Measurements from ENCODE around the gene SGMS1.
A peak's percentile ranks its signal among the peaks of the same experiment; 100 is the strongest.

The SGMS1 gene

DNA sequence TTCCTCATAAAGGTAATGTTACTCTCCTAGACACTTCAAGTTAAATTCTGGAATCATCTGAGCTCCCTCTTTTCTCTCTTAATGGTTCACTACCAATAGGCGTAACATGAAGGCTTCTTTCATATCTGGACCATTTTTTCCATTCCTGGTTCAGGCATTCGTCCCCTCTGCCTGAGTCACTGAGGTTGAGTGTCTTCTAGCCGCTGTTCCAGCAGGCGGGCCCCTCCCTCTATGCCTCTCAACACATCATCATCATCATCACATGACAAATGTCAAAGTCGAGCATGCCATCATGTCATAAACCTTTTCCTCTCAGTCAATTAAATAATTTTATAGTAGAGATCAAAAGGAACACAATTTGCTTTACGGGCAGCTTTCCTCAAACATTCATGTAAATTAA, 203.6 kb downstream of the SGMS1 start:
- Histone ChIP-seq H3K36me3 (ENCODE audit: control insufficient read depth in 1 of 2, insufficient read depth in 2 of 2, low read depth in 1 of 2, low read length in 2 of 2) (no peaks in the 10 kb centered on the region), H3K23ac (ENCODE audit: low read length in 2 of 2) (no peak overlapping the region), H3K9me3 (ENCODE audit: control insufficient read depth, low read length) (no peaks in the 10 kb centered on the region), H3K4me1 (ENCODE audit: control insufficient read depth, insufficient read depth, low read depth, low read length) (no peaks in the 10 kb centered on the region), H3K4me3 (ENCODE audit: insufficient read depth in 1 of 2, low read depth in 1 of 2, low read length in 2 of 2) (no peak overlapping the region), H2BK120ac (ENCODE audit: low read depth, low read length) (no peak overlapping the region), H2BK12ac (ENCODE audit: low read length in 2 of 2) (no peak overlapping the region), H2AFZ (ENCODE audit: low read depth, low read length) (no peak overlapping the region), H4K8ac (ENCODE audit: low read length) (no peak overlapping the region), H4K91ac (ENCODE audit: low read length) (no peak overlapping the region), H2BK5ac (ENCODE audit: low read depth, low read length, poor library complexity, severe bottlenecking) (no peak overlapping the region), H3K27ac (ENCODE audit: low read length, poor library complexity, severe bottlenecking) (no peak overlapping the region), H2AK5ac (ENCODE audit: low read length, severe bottlenecking) (no peak overlapping the region), H3K4ac (ENCODE audit: low read depth in 1 of 2, low read length in 2 of 2) (no peak overlapping the region), H2BK15ac (ENCODE audit: low read depth, poor library complexity, severe bottlenecking) (no peak overlapping the region), H3K79me1 (replicated peaks; ENCODE audit: low read length, poor library complexity, severe bottlenecking) (peaks cover 10% of the 10 kb centered on the region), H3K18ac (ENCODE audit: low read depth in 1 of 2, low read length in 2 of 2) (no peak overlapping the region), H3K9ac (ENCODE audit: low read length) (no peak overlapping the region), H3K14ac (ENCODE audit: low read length in 2 of 2) (no peak overlapping the region), H3K27me3 (ENCODE audit: control insufficient read depth in 1 of 2, insufficient read depth in 1 of 2, low read length in 2 of 2) (no peaks in the 10 kb centered on the region), H3K4me2 (ENCODE audit: low read length, poor library complexity, severe bottlenecking) (no peak overlapping the region)
- no peak for DNase-seq
- 97% methylated on average over 4 of the region's 6 CpGs for WGBS

DNA sequence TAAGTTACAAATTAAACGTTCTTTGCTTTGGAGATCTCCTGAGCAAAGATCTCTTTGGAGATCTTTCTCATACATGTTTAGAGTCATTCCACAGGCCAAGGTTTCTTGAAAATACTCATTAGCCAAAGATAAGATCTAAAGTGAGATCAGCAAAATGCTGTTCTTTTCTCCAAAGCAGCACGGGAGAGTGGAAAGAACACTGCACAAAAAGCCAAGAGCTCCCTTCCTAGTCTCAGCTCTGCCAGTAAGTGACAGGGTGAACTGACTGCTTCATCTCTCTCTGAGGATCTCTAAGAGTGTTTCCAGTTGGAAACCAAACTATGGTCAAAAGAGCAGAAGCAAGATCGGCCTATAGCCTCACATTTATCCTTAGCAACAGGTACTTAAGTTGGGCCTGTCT, 204.0 kb downstream of the SGMS1 start:
- Histone ChIP-seq H3K4me2 (ENCODE audit: low read length, poor library complexity, severe bottlenecking) (no peak overlapping the region), H2BK5ac (ENCODE audit: low read depth, low read length, poor library complexity, severe bottlenecking) (no peak overlapping the region), H3K4ac (ENCODE audit: low read depth in 1 of 2, low read length in 2 of 2) (no peak overlapping the region), H4K8ac (ENCODE audit: low read length) (no peak overlapping the region), H3K9me3 (ENCODE audit: control insufficient read depth, low read length) (no peaks in the 10 kb centered on the region), H2BK15ac (ENCODE audit: low read depth, poor library complexity, severe bottlenecking) (no peak overlapping the region), H2BK120ac (ENCODE audit: low read depth, low read length) (no peak overlapping the region), H3K27ac (ENCODE audit: low read length, poor library complexity, severe bottlenecking) (no peak overlapping the region), H3K4me1 (ENCODE audit: control insufficient read depth, insufficient read depth, low read depth, low read length) (no peaks in the 10 kb centered on the region), H3K14ac (ENCODE audit: low read length in 2 of 2) (no peak overlapping the region), H3K27me3 (ENCODE audit: control insufficient read depth in 1 of 2, insufficient read depth in 1 of 2, low read length in 2 of 2) (no peaks in the 10 kb centered on the region), H2AK5ac (ENCODE audit: low read length, severe bottlenecking) (no peak overlapping the region), H3K36me3 (ENCODE audit: control insufficient read depth in 1 of 2, insufficient read depth in 2 of 2, low read depth in 1 of 2, low read length in 2 of 2) (no peaks in the 10 kb centered on the region), H3K23ac (ENCODE audit: low read length in 2 of 2) (no peak overlapping the region), H3K9ac (ENCODE audit: low read length) (no peak overlapping the region), H4K91ac (ENCODE audit: low read length) (no peak overlapping the region), H3K4me3 (ENCODE audit: insufficient read depth in 1 of 2, low read depth in 1 of 2, low read length in 2 of 2) (no peak overlapping the region), H3K79me1 (replicated peaks; ENCODE audit: low read length, poor library complexity, severe bottlenecking) (peaks cover 11% of the 10 kb centered on the region), H2BK12ac (ENCODE audit: low read length in 2 of 2) (no peak overlapping the region), H2AFZ (ENCODE audit: low read depth, low read length) (no peak overlapping the region), H3K18ac (ENCODE audit: low read depth in 1 of 2, low read length in 2 of 2) (no peak overlapping the region)
- no peak for DNase-seq
- 75% methylated on average over 2 of the region's 3 CpGs for WGBS

DNA sequence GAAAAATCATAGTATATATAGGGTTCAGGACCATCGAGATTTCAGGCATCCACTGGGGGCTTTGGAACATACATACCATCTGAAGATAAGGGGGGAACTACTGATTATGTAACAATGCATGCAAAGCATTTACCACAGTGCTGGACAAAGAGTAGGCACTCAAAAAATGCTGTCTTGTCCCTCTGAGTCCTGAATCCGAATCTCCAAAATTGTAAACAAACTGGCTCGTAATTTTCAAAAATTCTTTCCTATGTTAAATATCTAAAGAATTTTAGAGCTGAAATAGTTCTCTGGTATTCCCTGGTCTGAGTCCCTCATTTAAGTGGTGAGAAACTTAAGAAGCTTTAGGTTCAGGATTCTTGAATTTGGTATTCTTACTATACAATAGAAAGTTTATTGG, 204.7 kb downstream of the SGMS1 start:
- Histone ChIP-seq H3K23ac (ENCODE audit: low read length in 2 of 2) (no peak overlapping the region), H2BK120ac (ENCODE audit: low read depth, low read length) (no peak overlapping the region), H2AFZ (ENCODE audit: low read depth, low read length) (no peak overlapping the region), H2BK15ac (ENCODE audit: low read depth, poor library complexity, severe bottlenecking) (no peak overlapping the region), H3K4me1 (ENCODE audit: control insufficient read depth, insufficient read depth, low read depth, low read length) (no peaks in the 10 kb centered on the region), H3K27ac (ENCODE audit: low read length, poor library complexity, severe bottlenecking) (no peak overlapping the region), H4K8ac (ENCODE audit: low read length) (no peak overlapping the region), H3K9me3 (ENCODE audit: control insufficient read depth, low read length) (no peaks in the 10 kb centered on the region), H2AK5ac (ENCODE audit: low read length, severe bottlenecking) (no peak overlapping the region), H2BK5ac (ENCODE audit: low read depth, low read length, poor library complexity, severe bottlenecking) (no peak overlapping the region), H3K4ac (ENCODE audit: low read depth in 1 of 2, low read length in 2 of 2) (no peak overlapping the region), H3K36me3 (ENCODE audit: control insufficient read depth in 1 of 2, insufficient read depth in 2 of 2, low read depth in 1 of 2, low read length in 2 of 2) (no peaks in the 10 kb centered on the region), H3K4me3 (ENCODE audit: insufficient read depth in 1 of 2, low read depth in 1 of 2, low read length in 2 of 2) (peak overlapping the region in 1 of 2 experiments; percentile 95), H3K18ac (ENCODE audit: low read depth in 1 of 2, low read length in 2 of 2) (no peak overlapping the region), H3K4me2 (ENCODE audit: low read length, poor library complexity, severe bottlenecking) (no peak overlapping the region), H3K9ac (ENCODE audit: low read length) (peak overlapping the region; percentile 94), H3K27me3 (ENCODE audit: control insufficient read depth in 1 of 2, insufficient read depth in 1 of 2, low read length in 2 of 2) (no peaks in the 10 kb centered on the region), H4K91ac (ENCODE audit: low read length) (no peak overlapping the region), H3K79me1 (replicated peaks; ENCODE audit: low read length, poor library complexity, severe bottlenecking) (peaks cover 15% of the 10 kb centered on the region), H3K14ac (ENCODE audit: low read length in 2 of 2) (no peak overlapping the region), H2BK12ac (ENCODE audit: low read length in 2 of 2) (no peak overlapping the region)
- no peak for DNase-seq
- 83% methylated on average over 1 of the region's 3 CpGs for WGBS

DNA sequence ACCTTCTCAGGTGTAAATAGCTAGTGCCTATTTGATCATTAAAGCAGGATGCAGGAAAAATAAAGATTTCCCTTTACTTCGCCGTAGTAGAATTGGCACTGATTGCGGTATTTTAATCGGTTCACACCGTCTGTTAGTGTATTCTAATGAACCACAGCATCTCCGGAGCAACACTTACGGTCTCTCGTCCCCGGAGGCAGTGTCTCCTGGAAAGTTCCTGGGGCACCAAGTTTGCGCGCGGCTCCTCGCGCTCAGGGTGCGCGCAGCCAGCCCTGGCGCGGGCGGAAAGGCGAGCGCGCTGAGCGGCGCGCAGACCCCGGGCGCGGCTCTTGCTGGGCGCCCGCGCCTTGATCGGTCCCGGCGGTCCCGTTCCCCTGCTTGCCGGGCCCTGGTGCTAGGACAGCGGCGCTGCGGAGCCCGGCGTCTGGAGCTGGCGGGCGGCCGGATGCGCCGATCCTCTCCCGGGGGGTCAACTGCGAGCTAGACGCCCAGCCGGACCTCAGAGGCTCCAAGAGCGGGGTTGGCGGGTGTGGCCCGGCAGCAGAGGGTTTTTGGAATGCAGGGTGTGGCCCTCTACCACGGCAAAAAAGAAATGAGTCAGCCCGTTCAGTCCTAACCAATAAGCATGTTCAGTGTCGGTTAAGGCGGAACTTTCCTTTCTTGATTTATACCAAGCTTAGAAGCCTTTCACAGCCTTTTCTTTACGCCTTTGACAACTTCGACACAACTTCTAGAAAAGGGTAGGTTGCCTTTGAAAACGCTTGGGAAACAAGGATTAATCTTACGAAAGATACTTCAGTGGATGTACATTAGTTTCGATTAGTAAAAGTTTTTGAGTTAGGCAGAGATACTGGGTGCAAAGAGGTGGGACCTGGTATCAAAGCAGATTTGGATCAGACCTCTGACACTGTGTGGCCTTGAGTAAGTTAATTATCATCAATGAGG, 205.6 kb downstream of the SGMS1 start:
- Histone ChIP-seq H4K91ac (ENCODE audit: low read length) (no peak overlapping the region), H3K27ac (ENCODE audit: low read length, poor library complexity, severe bottlenecking) (no peak overlapping the region), H2BK15ac (ENCODE audit: low read depth, poor library complexity, severe bottlenecking) (peak overlapping the region; percentile 91)

More for the DNA sequence above, 205.6 kb downstream of the SGMS1 start:
- no peaks in the 10 kb centered on the region for H3K9me3 ChIP-seq (ENCODE audit: control insufficient read depth, low read length)
- H3K36me3 ChIP-seq (ENCODE audit: control insufficient read depth in 1 of 2, insufficient read depth in 2 of 2, low read depth in 1 of 2, low read length in 2 of 2) = no peaks in the 10 kb centered on the region
- WGBS = 6% methylated on average over 57 of the region's 62 CpGs
- H3K14ac ChIP-seq (ENCODE audit: low read length in 2 of 2) = no peak overlapping the region
- H3K4me2 ChIP-seq (ENCODE audit: low read length, poor library complexity, severe bottlenecking) = peak overlapping the region; percentile 89
- no peak overlapping the region for H3K4ac ChIP-seq (ENCODE audit: low read depth in 1 of 2, low read length in 2 of 2)
- H2BK120ac ChIP-seq (ENCODE audit: low read depth, low read length) = peak overlapping the region; percentile 66
- no peak overlapping the region for H2BK5ac ChIP-seq (ENCODE audit: low read depth, low read length, poor library complexity, severe bottlenecking)
- H2BK12ac ChIP-seq (ENCODE audit: low read length in 2 of 2) = peak overlapping the region in 1 of 2 experiments; percentile 56
- peaks cover 20% of the 10 kb centered on the region for H3K79me1 ChIP-seq (replicated peaks; ENCODE audit: low read length, poor library complexity, severe bottlenecking)
- no peak overlapping the region for H4K8ac ChIP-seq (ENCODE audit: low read length)
- peak overlapping the region in 1 of 2 experiments; percentile 72 for H3K18ac ChIP-seq (ENCODE audit: low read depth in 1 of 2, low read length in 2 of 2)
- no peaks in the 10 kb centered on the region for H3K4me1 ChIP-seq (ENCODE audit: control insufficient read depth, insufficient read depth, low read depth, low read length)
- H3K23ac ChIP-seq (ENCODE audit: low read length in 2 of 2) = no peak overlapping the region
- no peak overlapping the region for H2AK5ac ChIP-seq (ENCODE audit: low read length, severe bottlenecking)
- no peak overlapping the region for H2AFZ ChIP-seq (ENCODE audit: low read depth, low read length)
- H3K4me3 ChIP-seq (ENCODE audit: insufficient read depth in 1 of 2, low read depth in 1 of 2, low read length in 2 of 2) = peak overlapping the region; percentile 74 to 95
- H3K27me3 ChIP-seq (ENCODE audit: control insufficient read depth in 1 of 2, insufficient read depth in 1 of 2, low read length in 2 of 2) = no peaks in the 10 kb centered on the region
- DNase-seq = peak; percentile 73
- H3K9ac ChIP-seq (ENCODE audit: low read length) = peak overlapping the region; percentile 94
